ENCODE measurements around the gene WBP1L.
"Not testable (repeated sequence)": the region's sequence is repeated elsewhere in the genome, so short reads cannot be mapped to it uniquely, and the experiment has no call there.

The WBP1L gene

DNA sequence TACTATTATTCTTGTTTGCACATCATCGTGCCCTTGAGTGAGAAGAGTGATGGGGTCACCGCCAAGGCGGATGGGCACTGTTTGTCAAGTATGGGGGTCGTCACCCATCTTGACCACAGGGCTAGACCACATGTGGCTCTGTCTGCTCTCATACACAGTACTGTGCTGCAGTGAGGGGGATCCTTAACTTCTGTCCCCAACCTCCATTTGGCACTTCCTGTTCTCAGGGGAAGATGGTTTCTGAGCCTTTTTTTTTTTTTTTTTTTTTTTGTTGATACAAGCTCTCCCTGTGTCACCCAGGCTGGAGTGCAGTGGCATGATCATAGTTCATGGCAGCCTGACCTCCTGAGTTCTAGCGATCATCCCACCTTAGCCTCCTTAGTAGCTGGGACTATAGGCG is 13.6 kb downstream of the WBP1L start:
- H3K4me3 ChIP-seq (replicated peaks; ENCODE audit: low read depth, low read length) = no peak overlapping the region
- no peak for DNase-seq (ENCODE audit: extremely low read depth, low read depth)
- TF ChIP-seq, protein P1, sequence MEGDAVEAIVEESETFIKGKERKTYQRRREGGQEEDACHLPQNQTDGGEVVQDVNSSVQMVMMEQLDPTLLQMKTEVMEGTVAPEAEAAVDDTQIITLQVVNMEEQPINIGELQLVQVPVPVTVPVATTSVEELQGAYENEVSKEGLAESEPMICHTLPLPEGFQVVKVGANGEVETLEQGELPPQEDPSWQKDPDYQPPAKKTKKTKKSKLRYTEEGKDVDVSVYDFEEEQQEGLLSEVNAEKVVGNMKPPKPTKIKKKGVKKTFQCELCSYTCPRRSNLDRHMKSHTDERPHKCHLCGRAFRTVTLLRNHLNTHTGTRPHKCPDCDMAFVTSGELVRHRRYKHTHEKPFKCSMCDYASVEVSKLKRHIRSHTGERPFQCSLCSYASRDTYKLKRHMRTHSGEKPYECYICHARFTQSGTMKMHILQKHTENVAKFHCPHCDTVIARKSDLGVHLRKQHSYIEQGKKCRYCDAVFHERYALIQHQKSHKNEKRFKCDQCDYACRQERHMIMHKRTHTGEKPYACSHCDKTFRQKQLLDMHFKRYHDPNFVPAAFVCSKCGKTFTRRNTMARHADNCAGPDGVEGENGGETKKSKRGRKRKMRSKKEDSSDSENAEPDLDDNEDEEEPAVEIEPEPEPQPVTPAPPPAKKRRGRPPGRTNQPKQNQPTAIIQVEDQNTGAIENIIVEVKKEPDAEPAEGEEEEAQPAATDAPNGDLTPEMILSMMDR (IDR thresholded peaks at IDR 0.05; ENCODE audit: low read depth, low read length, missing control alignments) = no peak

DNA sequence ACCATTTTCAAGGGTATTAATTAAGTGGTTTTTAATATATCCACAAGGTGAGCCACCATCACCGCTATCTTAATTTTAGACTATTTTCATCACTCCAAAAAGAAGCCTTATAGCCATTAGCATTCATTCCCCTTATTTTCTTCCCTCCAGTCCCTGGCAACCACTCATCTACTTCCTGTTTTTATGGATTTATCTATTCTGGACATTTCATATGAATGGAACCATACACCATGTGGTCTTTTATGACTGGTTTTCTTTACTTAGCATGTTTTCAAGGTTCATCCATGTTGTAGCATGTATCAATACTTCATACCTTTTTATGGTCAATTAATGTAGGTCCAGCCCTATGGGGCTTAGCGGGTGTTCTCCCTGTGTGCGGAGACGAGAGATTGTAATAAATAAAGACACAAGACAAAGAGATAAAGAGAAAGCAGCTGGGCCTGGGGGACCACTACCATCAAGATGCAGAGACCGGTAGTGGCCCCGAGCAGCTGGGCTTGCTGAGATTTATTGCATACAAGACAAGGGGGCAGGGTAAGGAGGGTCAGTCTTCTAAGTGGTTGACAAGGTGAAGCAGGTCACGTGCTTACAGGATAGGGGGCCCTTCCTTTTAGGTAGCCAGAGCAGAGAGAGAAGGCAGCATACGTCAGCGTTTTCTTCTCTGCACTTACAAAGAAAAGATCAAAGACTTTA is 14.6 kb downstream of the WBP1L start:
- TF ChIP-seq, protein P1 (IDR thresholded peaks at IDR 0.05; ENCODE audit: low read depth, low read length, missing control alignments) = no peak
- no peak overlapping the region for H3K4me3 ChIP-seq (replicated peaks; ENCODE audit: low read depth, low read length)
- no peak for DNase-seq (ENCODE audit: extremely low read depth, low read depth)

DNA sequence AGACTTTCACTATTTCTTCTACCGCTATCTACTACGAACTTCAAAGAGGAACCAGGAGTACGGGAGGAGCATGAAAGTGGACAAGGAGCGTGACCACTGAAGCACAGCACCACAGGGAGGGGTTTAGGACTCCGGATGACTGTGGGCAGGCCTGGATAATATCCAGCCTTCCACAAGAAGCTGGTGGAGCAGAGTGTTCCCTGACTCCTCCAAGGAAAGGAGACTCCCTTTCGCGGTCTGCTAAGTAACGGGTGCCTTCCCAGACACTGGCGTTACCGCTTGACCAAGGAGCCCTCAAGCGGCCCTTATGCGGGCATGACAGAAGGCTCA is 15.2 kb downstream of the WBP1L start:
- DNase-seq (ENCODE audit: extremely low read depth, low read depth); H3K4me3 ChIP-seq (replicated peaks; ENCODE audit: low read depth, low read length): not testable (repeated sequence)

- H3K4me3 ChIP-seq (replicated peaks; ENCODE audit: low read depth, low read length) = no peak overlapping the region
- TF ChIP-seq, protein P1 (IDR thresholded peaks at IDR 0.05; ENCODE audit: low read depth, low read length, missing control alignments) = no peak
- no peak for DNase-seq (ENCODE audit: extremely low read depth, low read depth)
These were observed 15.9 kb downstream of the WBP1L start for GRCh38 chr10:102759497-102760210.

- no peak for DNase-seq (ENCODE audit: extremely low read depth, low read depth)
- TF ChIP-seq, protein P1 (IDR thresholded peaks at IDR 0.05; ENCODE audit: low read depth, low read length, missing control alignments) = no peak
- no peak overlapping the region for H3K4me3 ChIP-seq (replicated peaks; ENCODE audit: low read depth, low read length)
These were observed 18.2 kb downstream of the WBP1L start for GRCh38 chr10:102761981-102762380.

GRCh38 chr10:102762401-102763015 is 18.8 kb downstream of the WBP1L start:
- no peak overlapping the region for H3K4me3 ChIP-seq (replicated peaks; ENCODE audit: low read depth, low read length)
- TF ChIP-seq, protein P1 (IDR thresholded peaks at IDR 0.05; ENCODE audit: low read depth, low read length, missing control alignments) = no peak
- no peak for DNase-seq (ENCODE audit: extremely low read depth, low read depth)

- no peak overlapping the region for H3K4me3 ChIP-seq (replicated peaks; ENCODE audit: low read depth, low read length)
- no peak for DNase-seq (ENCODE audit: extremely low read depth, low read depth)
- TF ChIP-seq, protein P1 (IDR thresholded peaks at IDR 0.05; ENCODE audit: low read depth, low read length, missing control alignments) = no peak
These were observed 19.4 kb downstream of the WBP1L start for GRCh38 chr10:102763037-102763607.

All from HFF-Myc (cell line).